Kidney (tissue), 14 donors: ENCODE measurements around the gene ODF2. TPM values are rescaled to one million over a fixed set of nuclear protein-coding genes. Genes with fewer than 3 reads are reported as not detected.

Experiments used
- DNase-seq, 5 donors: peaks; one replicate each; pipeline ENCODE4 v3.0.0-alpha.2; 2013 to 2020
- FAIRE-seq: peaks from 2 replicates; lab custom pipeline; 2012; peaks lifted over from hg19 to GRCh38; lab: Jason Lieb, UNC
- H3K27ac ChIP-seq, 2 donors: one replicate each; pipeline ENCODE4 v1.7.0; 2013; ENCODE audit warnings: low read depth in 2 of 2, low read length in 2 of 2, inconsistent platforms in 1 of 2
- H3K27me3 ChIP-seq: one replicate; pipeline ENCODE4 v1.7.1; 2013; ENCODE audit warnings: low read length, inconsistent platforms; ENCODE audit not compliant: control insufficient read depth, insufficient read depth
- H3K36me3 ChIP-seq, 3 donors: one replicate each; pipeline versions ENCODE4 v1.7.0 to v1.7.1; 2013; ENCODE audit warnings: low read length in 3 of 3, control low read depth in 1 of 3, inconsistent platforms in 1 of 3; ENCODE audit not compliant: insufficient read depth in 3 of 3, control insufficient read depth in 2 of 3
- H3K4me1 ChIP-seq, 3 donors: one replicate each; pipeline versions ENCODE4 v1.7.0 to v1.7.1; 2013; ENCODE audit warnings: low read length in 3 of 3, inconsistent platforms in 1 of 3, low read depth in 1 of 3; ENCODE audit not compliant: control insufficient read depth in 2 of 3, insufficient read depth in 2 of 3
- H3K4me3 ChIP-seq, 3 donors: one replicate each; pipeline versions ENCODE4 v1.7.0 to v1.8.1; 2013; ENCODE audit warnings: low read length in 3 of 3, control low read depth in 1 of 3, inconsistent platforms in 1 of 3
- H3K9ac ChIP-seq, 3 donors: one replicate each; pipeline versions ENCODE4 v1.7.0 to v1.7.1; 2013; ENCODE audit warnings: low read length in 3 of 3, control low read depth in 1 of 3, inconsistent platforms in 1 of 3
- H3K9me3 ChIP-seq, 3 donors: one replicate each; pipeline versions ENCODE4 v1.7.0 to v1.7.1; 2013; ENCODE audit warnings: low read length in 3 of 3, control low read depth in 1 of 3, inconsistent platforms in 1 of 3; ENCODE audit not compliant: control insufficient read depth in 2 of 3, insufficient read depth in 1 of 3
- intact Hi-C: fragments of 100-400 bp; cut with DNase I; formaldehyde crosslinking; loops from one replicate; pipeline ENCODE4 v1.11.1; 2022
- polyA plus RNA-seq: library from polyadenylated mRNA; stranded (reverse); fragments of 350-450 nt; fragmentation: Illumina TruSeq; extraction: RNeasy Lipid Tissue Mini Kit (QIAGEN cat#74804); gene quantifications from one replicate; pipeline ENCODE4 v1.2.3, GENCODE V29; 2014; ENCODE audit warnings: low read depth, low replicate concordance; ENCODE audit not compliant: insufficient read depth
- total RNA-seq: library from RNA; stranded (reverse); fragmentation: NEBNext Ultra II Directional; extraction: Animal tissue kit (Norgen Biotek cat#: 25700); gene quantifications from one replicate; pipeline ENCODE4 v1.2.1, GENCODE V29; 2021
- TF ChIP-seq, protein P1 (sequence below): IDR thresholded peaks from 3 replicates; pipeline ENCODE4 v1.5.1; 2012; ENCODE audit warnings: mild to moderate bottlenecking, moderate library complexity, borderline replicate concordance; ENCODE audit not compliant: insufficient read depth; ENCODE audit errors: extremely low read depth
- donor health status: control.
- donor health status: control.
- donor health status: control.
- donor health status: control.
- donor health status: control.
- donor health status: DM: yes; HTN: yes; CAD: no.
- donor health status: Normal renal cell carcinoma (clear cell type).

The ODF2 gene
- total and polyA plus RNA-seq, 2 donors from 2014 or later: 10.6 to 23.6 TPM

- Histone ChIP-seq H3K9me3 (no peaks in the 10 kb centered on the region), H3K9ac (no peak overlapping the region), H3K4me3 (no peak overlapping the region), H3K4me1 (no peaks in the 10 kb centered on the region), H3K27ac (no peak overlapping the region), H3K36me3 (peaks cover 7 to 30% (median 23%) of the 10 kb centered on the region in 3 donors), H3K27me3 (no peaks in the 10 kb centered on the region)
- no peak for FAIRE-seq
- TF ChIP-seq, protein P1, sequence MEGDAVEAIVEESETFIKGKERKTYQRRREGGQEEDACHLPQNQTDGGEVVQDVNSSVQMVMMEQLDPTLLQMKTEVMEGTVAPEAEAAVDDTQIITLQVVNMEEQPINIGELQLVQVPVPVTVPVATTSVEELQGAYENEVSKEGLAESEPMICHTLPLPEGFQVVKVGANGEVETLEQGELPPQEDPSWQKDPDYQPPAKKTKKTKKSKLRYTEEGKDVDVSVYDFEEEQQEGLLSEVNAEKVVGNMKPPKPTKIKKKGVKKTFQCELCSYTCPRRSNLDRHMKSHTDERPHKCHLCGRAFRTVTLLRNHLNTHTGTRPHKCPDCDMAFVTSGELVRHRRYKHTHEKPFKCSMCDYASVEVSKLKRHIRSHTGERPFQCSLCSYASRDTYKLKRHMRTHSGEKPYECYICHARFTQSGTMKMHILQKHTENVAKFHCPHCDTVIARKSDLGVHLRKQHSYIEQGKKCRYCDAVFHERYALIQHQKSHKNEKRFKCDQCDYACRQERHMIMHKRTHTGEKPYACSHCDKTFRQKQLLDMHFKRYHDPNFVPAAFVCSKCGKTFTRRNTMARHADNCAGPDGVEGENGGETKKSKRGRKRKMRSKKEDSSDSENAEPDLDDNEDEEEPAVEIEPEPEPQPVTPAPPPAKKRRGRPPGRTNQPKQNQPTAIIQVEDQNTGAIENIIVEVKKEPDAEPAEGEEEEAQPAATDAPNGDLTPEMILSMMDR: no peak
- DNase-seq: peak in 1 of 5 donors; percentile 29
- intact Hi-C loops: no loop called here
Measured at GRCh38 chr9:128484686-128485413, 29.0 kb downstream of the ODF2 start.

DNA sequence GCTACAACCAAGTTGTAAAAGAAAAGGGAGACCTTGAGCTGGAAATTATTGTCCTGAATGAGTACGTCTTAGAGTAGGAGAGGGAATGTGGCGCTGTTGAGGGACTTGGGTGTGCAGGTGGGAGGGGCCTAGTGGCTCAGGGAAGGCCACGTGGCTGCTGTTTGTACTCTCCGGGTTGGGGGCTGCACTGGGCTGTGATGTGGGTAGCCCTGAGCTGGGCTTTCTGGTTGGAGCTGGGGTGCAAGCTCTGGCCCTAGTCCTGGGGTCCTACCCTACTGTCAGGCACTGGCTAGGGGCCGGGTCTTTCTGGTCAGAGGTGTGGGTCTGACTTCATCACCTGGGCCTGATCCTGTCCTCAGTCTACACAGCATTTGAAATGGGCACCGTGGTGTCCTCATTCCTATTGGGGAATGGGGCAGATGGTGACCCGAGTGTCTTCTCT lies 29.6 kb downstream of the ODF2 start:
- no peak overlapping the region for H3K4me3 ChIP-seq
- no peaks in the 10 kb centered on the region for H3K9me3 ChIP-seq
- DNase-seq: peak in 1 of 5 donors; percentile 45
- H3K27me3 ChIP-seq: no peaks in the 10 kb centered on the region
- no peak for FAIRE-seq
- peaks cover 7 to 30% (median 23%) of the 10 kb centered on the region in 3 donors for H3K36me3 ChIP-seq
- TF ChIP-seq, protein P1: no peak
- no peak overlapping the region for H3K9ac ChIP-seq
- no peak overlapping the region for H3K27ac ChIP-seq
- no peaks in the 10 kb centered on the region for H3K4me1 ChIP-seq
- intact Hi-C loops: no loop called here

GRCh38 chr9:128486201-128486600 lies 30.4 kb downstream of the ODF2 start:
- intact Hi-C loops: no loop called here
- Histone ChIP-seq H3K9ac (no peak overlapping the region), H3K27ac (no peak overlapping the region), H3K4me1 (no peaks in the 10 kb centered on the region), H3K9me3 (no peaks in the 10 kb centered on the region), H3K27me3 (no peaks in the 10 kb centered on the region), H3K36me3 (peaks cover 7 to 30% (median 23%) of the 10 kb centered on the region in 3 donors), H3K4me3 (no peak overlapping the region)
- FAIRE-seq (no peak), DNase-seq (no peak)
- TF ChIP-seq, protein P1: no peak

DNA sequence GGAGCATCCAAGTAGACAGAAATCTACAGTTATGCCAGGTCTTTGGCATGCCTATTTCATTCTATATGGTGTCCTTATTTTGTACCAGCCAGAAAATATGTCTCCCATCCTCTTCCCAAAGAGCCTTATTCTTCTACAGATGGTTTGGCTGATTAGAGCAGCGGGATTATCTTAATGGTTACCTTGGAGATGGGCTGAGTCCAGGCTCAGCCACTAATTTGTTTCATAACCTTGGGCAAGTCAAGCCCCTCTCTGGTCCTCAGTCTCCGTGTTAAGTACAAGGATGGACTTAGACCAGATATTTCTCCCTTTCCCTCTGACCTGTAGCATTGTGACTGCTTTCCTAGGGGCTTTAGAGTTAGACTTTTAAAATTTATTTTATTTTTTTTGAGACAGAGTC lies 37.6 kb downstream of the ODF2 start:
- DNase-seq (no peak), FAIRE-seq (no peak)
- intact Hi-C loops: no loop called here
- Histone ChIP-seq H3K9me3 (no peaks in the 10 kb centered on the region), H3K9ac (no peak overlapping the region), H3K4me3 (no peak overlapping the region), H3K4me1 (peaks cover 0 to 9% (median 9%) of the 10 kb centered on the region in 3 donors), H3K27me3 (no peaks in the 10 kb centered on the region), H3K36me3 (peaks cover 4 to 30% (median 19%) of the 10 kb centered on the region in 3 donors), H3K27ac (no peak overlapping the region)
- TF ChIP-seq, protein P1: no peak
